Measurements from ENCODE around the gene UBE3D.

Gene UBE3D

GRCh38 chr6:82843291-82843885 lies 222.3 kb downstream of the UBE3D start:
- no peaks in the 10 kb centered on the region for H3K36me3 ChIP-seq (ENCODE audit: control insufficient read depth, insufficient read depth, low read length)
- H2AFZ ChIP-seq: no peak overlapping the region
- H3K9me3 ChIP-seq (ENCODE audit: control insufficient read depth, low read length): no peaks in the 10 kb centered on the region
- no peak overlapping the region for H3K4me2 ChIP-seq (ENCODE audit: low read length)
- H3K27me3 ChIP-seq (ENCODE audit: control insufficient read depth, insufficient read depth, low read length): no peaks in the 10 kb centered on the region
- H3K4me3 ChIP-seq (ENCODE audit: low read depth, low read length): no peak overlapping the region
- H3K79me2 ChIP-seq: no peaks in the 10 kb centered on the region
- H3K9ac ChIP-seq: no peak overlapping the region
- no peaks in the 10 kb centered on the region for H3K4me1 ChIP-seq
- TF ChIP-seq, protein P1, sequence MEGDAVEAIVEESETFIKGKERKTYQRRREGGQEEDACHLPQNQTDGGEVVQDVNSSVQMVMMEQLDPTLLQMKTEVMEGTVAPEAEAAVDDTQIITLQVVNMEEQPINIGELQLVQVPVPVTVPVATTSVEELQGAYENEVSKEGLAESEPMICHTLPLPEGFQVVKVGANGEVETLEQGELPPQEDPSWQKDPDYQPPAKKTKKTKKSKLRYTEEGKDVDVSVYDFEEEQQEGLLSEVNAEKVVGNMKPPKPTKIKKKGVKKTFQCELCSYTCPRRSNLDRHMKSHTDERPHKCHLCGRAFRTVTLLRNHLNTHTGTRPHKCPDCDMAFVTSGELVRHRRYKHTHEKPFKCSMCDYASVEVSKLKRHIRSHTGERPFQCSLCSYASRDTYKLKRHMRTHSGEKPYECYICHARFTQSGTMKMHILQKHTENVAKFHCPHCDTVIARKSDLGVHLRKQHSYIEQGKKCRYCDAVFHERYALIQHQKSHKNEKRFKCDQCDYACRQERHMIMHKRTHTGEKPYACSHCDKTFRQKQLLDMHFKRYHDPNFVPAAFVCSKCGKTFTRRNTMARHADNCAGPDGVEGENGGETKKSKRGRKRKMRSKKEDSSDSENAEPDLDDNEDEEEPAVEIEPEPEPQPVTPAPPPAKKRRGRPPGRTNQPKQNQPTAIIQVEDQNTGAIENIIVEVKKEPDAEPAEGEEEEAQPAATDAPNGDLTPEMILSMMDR (IDR thresholded peaks at IDR 0.05): no peak
- H3K27ac ChIP-seq: no peak overlapping the region

- no peak overlapping the region for H3K9ac ChIP-seq
- no peak overlapping the region for H3K4me2 ChIP-seq (ENCODE audit: low read length)
- H3K27ac ChIP-seq: no peak overlapping the region
- TF ChIP-seq, protein P1 (IDR thresholded peaks at IDR 0.05): no peak
- H2AFZ ChIP-seq: no peak overlapping the region
- no peaks in the 10 kb centered on the region for H3K79me2 ChIP-seq
- H3K36me3 ChIP-seq (ENCODE audit: control insufficient read depth, insufficient read depth, low read length): no peaks in the 10 kb centered on the region
- H3K27me3 ChIP-seq (ENCODE audit: control insufficient read depth, insufficient read depth, low read length): no peaks in the 10 kb centered on the region
- no peaks in the 10 kb centered on the region for H3K4me1 ChIP-seq
- H3K9me3 ChIP-seq (ENCODE audit: control insufficient read depth, low read length): no peaks in the 10 kb centered on the region
- no peak overlapping the region for H3K4me3 ChIP-seq (ENCODE audit: low read depth, low read length)
Measured at GRCh38 chr6:82842721-82843120, 222.9 kb downstream of the UBE3D start.
